SU-DHL-6 (cell line): ENCODE measurements around the gene LRP1B.

Source experiments
- H2AFZ ChIP-seq: fragments of 200-600 bp; sonication (generic); 2 replicates; pipeline ENCODE4 v1.6.1; 2014; ENCODE audit warnings: low read depth, mild to moderate bottlenecking, moderate library complexity, mixed read lengths, antibody characterized with exemption, low read length; ENCODE audit not compliant: severe bottlenecking
- H3F3A ChIP-seq: fragments of 200-600 bp; shearing (Covaris generic); 2 replicates; pipeline ENCODE4 v1.6.0; 2016; ENCODE audit warnings: antibody characterized with exemption, mild to moderate bottlenecking; ENCODE audit not compliant: insufficient read depth
- H3K27ac ChIP-seq: fragments of 200-600 bp; sonication (generic); 2 replicates; pipeline ENCODE4 v1.5.1; 2016; ENCODE audit warnings: low read depth, mild to moderate bottlenecking, low read length, moderate library complexity, mixed read lengths
- H3K27me3 ChIP-seq: fragments of 200-600 bp; sonication (generic), shearing (Covaris generic); 2 replicates; pipeline ENCODE4 v1.6.0; 2014; ENCODE audit warnings: mild to moderate bottlenecking, low read length
- H3K36me3 ChIP-seq: fragments of 200-600 bp; sonication (generic); 2 replicates; pipeline ENCODE4 v1.6.1; 2014; ENCODE audit warnings: mild to moderate bottlenecking, low read length, mixed read lengths
- H3K4me2 ChIP-seq: fragments of 300-600, 200-600 bp; shearing (Covaris generic), sonication (generic); 2 replicates; pipeline ENCODE4 v1.6.0; 2014; ENCODE audit warnings: low read length, low read depth, mild to moderate bottlenecking; ENCODE audit not compliant: poor library complexity, severe bottlenecking
- H3K4me3 ChIP-seq: fragments of 200-600 bp; sonication (generic); 2 replicates; pipeline ENCODE4 v1.5.1; 2014; ENCODE audit warnings: antibody characterized with exemption, low read length, mild to moderate bottlenecking, mixed read lengths; ENCODE audit not compliant: insufficient read depth, poor library complexity, severe bottlenecking
- H3K79me2 ChIP-seq: fragments of 200-600 bp; sonication (generic); 2 replicates; pipeline ENCODE4 v1.6.1; 2014; ENCODE audit warnings: mild to moderate bottlenecking, low read length, moderate library complexity; ENCODE audit not compliant: insufficient read depth
- H3K9ac ChIP-seq: fragments of 200-600 bp; sonication (generic); 2 replicates; pipeline ENCODE4 v1.7.0; 2014; ENCODE audit warnings: mild to moderate bottlenecking, low read length
- H3K9me2 ChIP-seq: fragments of 200-600 bp; sonication (generic); replicated peaks from 2 replicates; pipeline ENCODE4 v1.6.1; 2014; ENCODE audit warnings: low read length; ENCODE audit not compliant: insufficient read depth
- H3K9me3 ChIP-seq: fragments of 200-600 bp; sonication (generic); 2 replicates; pipeline ENCODE4 v1.6.1; 2014; ENCODE audit warnings: low read length, mixed read lengths; ENCODE audit not compliant: insufficient read depth
- H4K20me1 ChIP-seq: fragments of 200-600 bp; sonication (generic); 2 replicates; pipeline ENCODE4 v1.6.1; 2014; ENCODE audit warnings: low read depth, mild to moderate bottlenecking, antibody characterized with exemption, low read length, moderate library complexity, mixed read lengths
- CTCF ChIP-seq: fragments of 200-600 bp; sonication (generic); IDR thresholded peaks from one replicate; pipeline ENCODE4 v1.5.1; 2017; ENCODE audit warnings: antibody characterized with exemption, mild to moderate bottlenecking, low read length, moderate library complexity; ENCODE audit not compliant: insufficient read depth, poor library complexity, severe bottlenecking
- EZH2phosphoT487 ChIP-seq: fragments of 200-600 bp; sonication (generic), shearing (Covaris generic); conservative IDR thresholded peaks from 2 replicates; pipeline ENCODE4 v1.6.1; 2018; ENCODE audit warnings: mild to moderate bottlenecking, antibody characterized with exemption, low read length, moderate library complexity, mixed read lengths

The LRP1B gene

GRCh38 chr2:141737492-141738255 is 393.1 kb downstream of the LRP1B start:
- no peaks in the 10 kb centered on the region for H3K9me3 ChIP-seq
- no peak overlapping the region for H2AFZ ChIP-seq
- H3F3A ChIP-seq, result no peaks in the 10 kb centered on the region
- no peak overlapping the region for H3K4me2 ChIP-seq
- H3K27me3 ChIP-seq, result no peaks in the 10 kb centered on the region
- TF ChIP-seq EZH2phosphoT487 (no peak), CTCF (no peak)
- no peak overlapping the region for H3K9ac ChIP-seq
- H3K36me3 ChIP-seq, result no peaks in the 10 kb centered on the region
- no peak overlapping the region for H3K4me3 ChIP-seq
- no peak overlapping the region for H3K27ac ChIP-seq
- no peaks in the 10 kb centered on the region for H3K9me2 ChIP-seq
- no peaks in the 10 kb centered on the region for H4K20me1 ChIP-seq
- H3K79me2 ChIP-seq, result no peaks in the 10 kb centered on the region

- Histone ChIP-seq H3K9me3 (no peaks in the 10 kb centered on the region), H3F3A (no peaks in the 10 kb centered on the region), H4K20me1 (no peaks in the 10 kb centered on the region), H3K4me2 (no peak overlapping the region), H3K79me2 (no peaks in the 10 kb centered on the region), H3K9me2 (no peaks in the 10 kb centered on the region), H3K36me3 (no peaks in the 10 kb centered on the region), H3K9ac (no peak overlapping the region), H3K27me3 (no peaks in the 10 kb centered on the region), H3K4me3 (no peak overlapping the region), H3K27ac (no peak overlapping the region), H2AFZ (no peak overlapping the region)
- TF ChIP-seq EZH2phosphoT487 (no peak), CTCF (no peak)
Observed at GRCh38 chr2:141736466-141736865, 394.4 kb downstream of the LRP1B start.

DNA sequence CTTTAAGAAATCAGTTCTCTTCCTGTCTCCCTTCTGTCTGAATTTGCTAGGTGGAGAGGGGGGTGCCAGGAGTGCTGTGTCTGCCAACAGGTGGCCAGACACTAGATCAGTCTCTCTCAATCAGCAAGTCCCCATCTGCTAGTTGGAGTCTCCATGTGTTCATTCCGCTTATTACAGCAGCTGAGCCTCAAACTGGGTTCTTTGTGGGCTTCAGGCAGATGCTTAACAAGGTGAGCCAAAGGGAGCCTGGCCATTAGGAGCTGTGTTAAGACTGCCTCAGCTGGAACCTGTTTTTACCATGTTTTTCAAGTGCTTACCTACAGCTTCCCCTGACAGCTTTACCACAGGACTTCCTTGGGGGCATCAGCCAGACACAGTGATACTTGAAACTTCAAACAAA is 401.9 kb downstream of the LRP1B start:
- Histone ChIP-seq H3K36me3 (no peaks in the 10 kb centered on the region), H3K9me3 (no peaks in the 10 kb centered on the region), H3F3A (no peaks in the 10 kb centered on the region), H2AFZ (no peak overlapping the region), H4K20me1 (no peaks in the 10 kb centered on the region), H3K79me2 (no peaks in the 10 kb centered on the region), H3K27me3 (no peaks in the 10 kb centered on the region), H3K4me2 (no peak overlapping the region), H3K4me3 (no peak overlapping the region), H3K9me2 (no peaks in the 10 kb centered on the region), H3K27ac (no peak overlapping the region), H3K9ac (no peak overlapping the region)
- TF ChIP-seq CTCF (no peak), EZH2phosphoT487 (no peak)
